K562 (cell line): ENCODE data around the gene PRELID2. TPM values are rescaled to one million over a fixed set of nuclear protein-coding genes. Genes with fewer than 3 reads are reported as not detected.

Experiments used
- ARID1B ChIP-seq: fragments of 450-650 bp; IDR thresholded peaks from 2 replicates; pipeline ENCODE4 v1.6.1; 2016; ENCODE audit warnings: antibody characterized with exemption, mild to moderate bottlenecking, inconsistent platforms
- EHMT2 ChIP-seq: fragments of 450-650 bp; IDR thresholded peaks from 2 replicates; pipeline ENCODE4 v1.6.1; 2018; ENCODE audit warnings: antibody characterized with exemption
- HES1 ChIP-seq: fragments of 450-650 bp; IDR thresholded peaks from 2 replicates; pipeline ENCODE4 v1.6.1; 2016; ENCODE audit warnings: low read depth, mild to moderate bottlenecking, moderate library complexity
- JUND ChIP-seq, 2 experiments: IDR thresholded peaks; 2 replicates in 1 of 2; 3 replicates in 1 of 2; pipeline ENCODE4 v1.6.1; 2011; ENCODE audit warnings: borderline replicate concordance in 2 of 2, low read depth in 2 of 2, low read length in 2 of 2, improper control_type of control experiment in 1 of 2, missing biosample characterization in 1 of 2, missing genetic modification characterization in 1 of 2, missing genetic modification reagents in 1 of 2
- NR2F6 ChIP-seq: fragments of 450-650 bp; formaldehyde crosslinking; IDR thresholded peaks from 2 replicates; pipeline ENCODE4 v1.4.0; 2020; ENCODE audit warnings: mild to moderate bottlenecking
- PHB ChIP-seq: fragments of 250-450 bp; sonication (Bioruptor Pico); IDR thresholded peaks from 2 replicates; pipeline ENCODE4 v1.5.0; 2021
- SPI1 ChIP-seq: IDR thresholded peaks from 2 replicates; pipeline ENCODE4 v1.6.1; 2011; ENCODE audit warnings: low read depth, low read length, control low read depth, borderline replicate concordance
- ZNF407 ChIP-seq: fragments of 450-650 bp; IDR thresholded peaks from 2 replicates; pipeline ENCODE4 v1.6.1; 2016; ENCODE audit warnings: low read depth
- ZNF766 ChIP-seq: fragments of 200-800 bp; sonication (Bioruptor generic); conservative IDR thresholded peaks from 2 replicates; pipeline ENCODE4 v1.6.1; 2016; ENCODE audit warnings: missing genetic modification characterization, missing compliant biosample characterization
- polyA plus RNA-seq, 8 experiments: library from polyadenylated mRNA; depleted of rRNA in 4 of 8; stranded (reverse) in 5 of 8; unstranded in 3 of 8; fragments of >200 nt; fragmentation: Nextera tagmentation in 2 of 8; fragmentation: Illumina TruSeq in 1 of 8; extraction: Ambion mirVana in 2 of 8; extraction: Trizol in 1 of 8; gene quantifications; 2 replicates each; pipeline versions ENCODE4 v1.2.1 to v1.2.3, GENCODE V29; 2011 to 2014; ENCODE audit warnings: inconsistent platforms in 1 of 8, missing spikeins in 1 of 8
- total RNA-seq, 7 experiments: library from RNA; depleted of rRNA in 6 of 7; stranded (reverse); fragments of >200 nt in 6 of 7; fragmentation: Illumina TruSeq in 2 of 7; extraction: Trizol in 2 of 7; gene quantifications; 2 replicates each; pipeline versions ENCODE4 v1.2.1 to v1.2.3, GENCODE V29; 2011 to 2021; ENCODE audit warnings: low replicate concordance in 1 of 7

Gene PRELID2
- total and polyA plus RNA-seq, 9 of the 15 experiments (the other 6 are each of a cell fraction or from before 2014, with no cell fraction given) = 6.4 to 68.2 (median 28.8) TPM

DNA sequence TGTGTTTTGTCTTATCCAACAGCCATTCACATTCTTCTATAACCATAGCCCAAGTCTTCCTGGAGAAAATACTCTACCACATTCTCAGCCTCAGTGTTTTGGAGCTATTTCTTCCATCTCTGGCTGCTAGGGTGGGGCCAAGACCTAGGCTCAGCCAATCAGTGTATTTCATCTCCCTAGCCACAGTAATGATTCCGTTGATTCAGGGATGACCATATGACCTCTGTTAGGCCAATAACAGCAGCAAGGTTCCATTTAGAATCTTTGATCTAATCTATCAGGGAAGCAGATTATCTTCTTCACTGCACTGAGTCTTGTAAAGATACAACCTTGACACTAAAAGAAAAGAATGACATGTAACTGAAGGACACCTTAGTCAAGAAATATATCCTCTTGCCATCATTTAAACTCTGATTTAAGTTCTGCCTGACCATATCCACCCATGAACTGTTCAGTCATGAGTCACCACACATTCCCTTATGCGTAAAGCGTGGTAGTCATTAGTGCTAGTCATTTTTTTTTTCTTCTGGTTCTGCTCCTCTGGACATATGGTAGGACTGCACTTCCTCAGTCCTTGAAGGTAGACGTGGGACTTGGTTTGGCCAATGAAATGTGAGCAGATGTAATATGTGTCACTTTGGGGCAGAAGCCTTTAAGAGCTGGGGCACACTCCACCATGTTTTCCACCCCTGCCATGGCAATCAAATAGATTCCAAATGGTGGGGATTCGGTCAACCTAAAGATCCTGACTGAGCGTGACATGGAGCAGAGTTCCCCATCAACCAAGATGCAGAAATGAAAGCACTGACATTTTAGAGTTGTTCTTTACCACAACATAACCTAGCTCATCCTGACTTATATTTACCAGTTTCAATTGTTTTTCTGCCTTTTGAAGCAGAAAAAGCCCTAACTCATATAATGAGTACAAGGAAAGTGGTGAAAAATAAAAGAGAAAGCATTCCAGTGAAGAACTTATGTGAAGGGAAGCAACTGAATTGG is 12.7 kb upstream of the PRELID2 start (continued):
- TF ChIP-seq ZNF407 (no peak), JUND (IDR thresholded peaks at IDR 0.05; ENCODE audit: borderline replicate concordance, low read depth, low read length) (peak; percentile 78), JUND (tag; IDR thresholded peaks at IDR 0.05; ENCODE audit: borderline replicate concordance, low read depth, low read length) (peak; percentile 58; the same call in 1 of the 3 replicates), NR2F6 (CRISPR knock-in tag) (no peak), SPI1 (peak; percentile 85), ARID1B (peak; percentile 44; the same call in 1 of the 2 replicates), EHMT2 (peak; percentile 48; the same call in 1 of the 2 replicates), ZNF766 (CRISPR knock-in tag) (no peak), PHB (CRISPR knock-in tag) (no peak), HES1 (no peak)
